H1 (cell line): ENCODE measurements around the gene CCDC136. TPM values are rescaled to one million over a fixed set of nuclear protein-coding genes. Genes with fewer than 3 reads are reported as not detected.

ENCODE experiments used
- CTCF ChIA-PET: fragments of 300-600 bp; sonication (Branson Sonifier 250); formaldehyde crosslinking; loops from one replicate; lab custom pipeline; 2021; ENCODE audit not compliant: partially characterized antibody; lab: Charles Lee
- POLR2A ChIA-PET: fragments of 300-600 bp; sonication (Branson Sonifier 250); formaldehyde crosslinking; loops from one replicate; lab custom pipeline; 2021; ENCODE audit warnings: inconsistent platforms; ENCODE audit not compliant: partially characterized antibody; lab: Charles Lee
- DNase-seq, 2 experiments: peaks; one replicate each; pipeline versions ENCODE4 v3.0.0 to v3.0.0-alpha.2; 2010 to 2022; ENCODE audit warnings: low spot score in 2 of 2, low read depth in 1 of 2, mixed read lengths in 1 of 2
- FAIRE-seq: peaks from 2 replicates; lab custom pipeline; 2011; peaks lifted over from hg19 to GRCh38; lab: Jason Lieb, UNC
- H2AFZ ChIP-seq: 2 replicates; pipeline ENCODE4 v1.8.1; 2012; ENCODE audit warnings: low read length, inconsistent platforms
- H2AK5ac ChIP-seq: 2 replicates; pipeline ENCODE4 v1.6.1; 2013; ENCODE audit warnings: low read depth, low read length
- H2BK120ac ChIP-seq: replicated peaks from 2 replicates; pipeline ENCODE3; 2013; ENCODE audit warnings: low read depth, low read length, inconsistent platforms
- H2BK12ac ChIP-seq: 2 replicates; pipeline ENCODE4 v1.6.1; 2013; ENCODE audit warnings: low read depth, low read length
- H2BK15ac ChIP-seq: 2 replicates; pipeline ENCODE4 v1.6.1; 2013; ENCODE audit warnings: low read length
- H2BK20ac ChIP-seq: 2 replicates; pipeline ENCODE4 v1.6.1; 2013; ENCODE audit warnings: low read length
- H2BK5ac ChIP-seq: 2 replicates; pipeline ENCODE4 v1.6.1; 2013; ENCODE audit warnings: low read depth, low read length
- H3K14ac ChIP-seq: 2 replicates; pipeline ENCODE4 v1.6.1; 2013; ENCODE audit warnings: inconsistent platforms; ENCODE audit not compliant: insufficient read length
- H3K18ac ChIP-seq: 2 replicates; pipeline ENCODE4 v1.6.1; 2013; ENCODE audit warnings: low read length; ENCODE audit errors: extremely low read depth
- H3K23ac ChIP-seq: 2 replicates; pipeline ENCODE4 v1.6.1; 2013; ENCODE audit warnings: inconsistent platforms; ENCODE audit not compliant: insufficient read length
- H3K23me2 ChIP-seq: 2 replicates; pipeline ENCODE4 v1.6.1; 2013; ENCODE audit warnings: low read depth, low read length
- H3K27ac ChIP-seq: 2 replicates; pipeline ENCODE4 v1.6.1; 2011; ENCODE audit warnings: low read depth, low read length, inconsistent platforms
- H3K27me3 ChIP-seq, 4 experiments: replicated peaks in 1 of 4; 1 replicate in 1 of 4; 2 replicates in 3 of 4; pipeline versions ENCODE4 v1.6.1 to v1.8.1; 2011 to 2013; ENCODE audit warnings: low read length in 3 of 4, mild to moderate bottlenecking in 3 of 4, inconsistent platforms in 2 of 4, mixed read lengths in 2 of 4, moderate library complexity in 1 of 4; ENCODE audit not compliant: control insufficient read depth in 3 of 4, insufficient read depth in 3 of 4; ENCODE audit errors: extremely low read depth in 1 of 4
- H3K36me3 ChIP-seq, 4 experiments: 2 replicates each; pipeline versions ENCODE4 v1.6.1 to v1.8.1; 2011 to 2013; ENCODE audit warnings: mild to moderate bottlenecking in 4 of 4, low read length in 3 of 4, moderate library complexity in 2 of 4, control low read depth in 1 of 4, inconsistent platforms in 1 of 4; ENCODE audit not compliant: insufficient read depth in 4 of 4, control insufficient read depth in 2 of 4
- H3K4ac ChIP-seq: replicated peaks from 2 replicates; pipeline ENCODE3; 2013; ENCODE audit warnings: low read length, low read depth, mixed read lengths, inconsistent platforms; ENCODE audit not compliant: insufficient read length
- H3K4me1 ChIP-seq, 4 experiments: replicated peaks in 1 of 4; 1 replicate in 1 of 4; 2 replicates in 3 of 4; pipeline versions ENCODE4 v1.6.1 to v1.8.1; 2011 to 2013; ENCODE audit warnings: low read length in 3 of 4, inconsistent platforms in 2 of 4, mixed read lengths in 1 of 4; ENCODE audit not compliant: insufficient read depth in 4 of 4, control insufficient read depth in 3 of 4
- H3K4me2 ChIP-seq, 2 experiments: 2 replicates each; pipeline versions ENCODE4 v1.6.1 to v1.8.1; 2011 to 2013; ENCODE audit warnings: low read depth in 2 of 2, low read length in 2 of 2, control low read depth in 1 of 2, inconsistent platforms in 1 of 2, mild to moderate bottlenecking in 1 of 2; ENCODE audit not compliant: insufficient read depth in 1 of 2
- H3K4me3 ChIP-seq, 4 experiments: fragments of 200-600, 300-600 bp in 1 of 4; sonication (generic), shearing (Covaris generic), sonication (Bioruptor Twin) in 1 of 4; 2 replicates each; pipeline versions ENCODE4 v1.5.1 to v1.8.1; 2011 to 2016; ENCODE audit warnings: low read length in 4 of 4, low read depth in 3 of 4, control low read depth in 2 of 4, inconsistent platforms in 2 of 4, mild to moderate bottlenecking in 2 of 4, mixed read lengths in 1 of 4, moderate library complexity in 1 of 4; ENCODE audit not compliant: insufficient read depth in 2 of 4; ENCODE audit errors: extremely low read depth in 1 of 4
- H3K56ac ChIP-seq: replicated peaks from 2 replicates; pipeline ENCODE3; 2013; ENCODE audit warnings: low read depth, mild to moderate bottlenecking, mixed read lengths, low read length, inconsistent platforms; ENCODE audit not compliant: insufficient read length
- H3K79me1 ChIP-seq: 2 replicates; pipeline ENCODE4 v1.6.1; 2013; ENCODE audit warnings: low read depth, low read length, control low read depth
- H3K79me2 ChIP-seq, 2 experiments: 2 replicates each; pipeline versions ENCODE4 v1.6.1 to v1.8.1; 2012 to 2013; ENCODE audit warnings: low read length in 2 of 2, mild to moderate bottlenecking in 2 of 2, inconsistent platforms in 1 of 2; ENCODE audit not compliant: insufficient read depth in 2 of 2, control insufficient read depth in 1 of 2
- H3K9ac ChIP-seq, 4 experiments: replicated peaks in 1 of 4; 1 replicate in 1 of 4; 2 replicates in 3 of 4; pipeline versions ENCODE4 v1.6.1 to v1.8.1; 2011 to 2013; ENCODE audit warnings: low read depth in 3 of 4, low read length in 3 of 4, control low read depth in 2 of 4, mild to moderate bottlenecking in 2 of 4, moderate library complexity in 2 of 4, inconsistent platforms in 1 of 4; ENCODE audit errors: extremely low read depth in 1 of 4
- H3K9me3 ChIP-seq, 2 experiments: 2 replicates each; pipeline versions ENCODE4 v1.6.1 to v1.8.1; 2012 to 2013; ENCODE audit warnings: mild to moderate bottlenecking in 2 of 2, moderate library complexity in 2 of 2, control low read depth in 1 of 2, inconsistent platforms in 1 of 2, low read depth in 1 of 2, low read length in 1 of 2, mixed read lengths in 1 of 2; ENCODE audit not compliant: insufficient read depth in 2 of 2
- H4K20me1 ChIP-seq, 2 experiments: replicated peaks in 1 of 2; 2 replicates each; pipeline versions ENCODE3 to v1.8.1; 2011 to 2013; ENCODE audit warnings: inconsistent platforms in 2 of 2, low read length in 2 of 2, mild to moderate bottlenecking in 1 of 2; ENCODE audit not compliant: insufficient read depth in 2 of 2, control insufficient read depth in 1 of 2
- H4K5ac ChIP-seq: 2 replicates; pipeline ENCODE4 v1.6.1; 2013; ENCODE audit warnings: low read length, low read depth, mixed read lengths, inconsistent platforms; ENCODE audit not compliant: insufficient read length
- H4K8ac ChIP-seq: 2 replicates; pipeline ENCODE4 v1.8.0; 2013; ENCODE audit warnings: mild to moderate bottlenecking, moderate library complexity, low read length, inconsistent platforms; ENCODE audit not compliant: insufficient read depth; ENCODE audit errors: extremely low read depth
- H4K91ac ChIP-seq: replicated peaks from 2 replicates; pipeline ENCODE3; 2013; ENCODE audit warnings: low read length, mixed read lengths, inconsistent platforms; ENCODE audit not compliant: insufficient read length
- CBX5 ChIP-seq: fragments of 300-800, 300-1000 bp; sonication (generic); IDR thresholded peaks from 2 replicates; pipeline ENCODE4 v1.7.1; 2016; ENCODE audit warnings: antibody characterized with exemption, low read length, low read depth
- EGR1 ChIP-seq: IDR thresholded peaks from 2 replicates; pipeline ENCODE4 v1.6.1; 2011; ENCODE audit warnings: low read depth, low read length, borderline replicate concordance
- HDAC2 ChIP-seq, 2 experiments: fragments of 300-600 bp in 1 of 2; sonication (generic) in 1 of 2; IDR thresholded peaks; 2 replicates each; pipeline ENCODE4 v1.6.1; 2011 to 2012; ENCODE audit warnings: low read depth in 2 of 2, low read length in 2 of 2, mild to moderate bottlenecking in 2 of 2, moderate library complexity in 2 of 2, borderline replicate concordance in 1 of 2, inconsistent platforms in 1 of 2
- JUND ChIP-seq: IDR thresholded peaks from 2 replicates; pipeline ENCODE4 v1.6.1; 2011; ENCODE audit warnings: mild to moderate bottlenecking, improper control_type of control experiment, low read length
- KDM4A ChIP-seq: IDR thresholded peaks from one replicate; pipeline ENCODE4 v1.7.1; 2012; ENCODE audit warnings: low read depth, mild to moderate bottlenecking, moderate library complexity, low read length, inconsistent platforms; ENCODE audit not compliant: severe bottlenecking
- NRF1 ChIP-seq: IDR thresholded peaks from 2 replicates; pipeline ENCODE4 v1.6.1; 2011; ENCODE audit warnings: mild to moderate bottlenecking, low read depth, low read length, improper control_type of control experiment
- POLR2AphosphoS5 ChIP-seq: IDR thresholded peaks from 2 replicates; pipeline ENCODE4 v1.6.1; 2011; ENCODE audit warnings: low read depth, low read length
- RXRA ChIP-seq: IDR thresholded peaks from 2 replicates; pipeline ENCODE4 v1.6.1; 2011; ENCODE audit warnings: low read depth, mild to moderate bottlenecking, low read length, moderate library complexity; ENCODE audit not compliant: insufficient read depth
- SAP30 ChIP-seq: fragments of 300-600 bp; sonication (generic); IDR thresholded peaks from 2 replicates; pipeline ENCODE4 v1.7.1; 2012; ENCODE audit warnings: low read length, moderate library complexity, mild to moderate bottlenecking, inconsistent platforms; ENCODE audit not compliant: insufficient read depth, insufficient replicate concordance
- TAF1 ChIP-seq: IDR thresholded peaks from 2 replicates; pipeline ENCODE4 v1.6.1; 2011; ENCODE audit warnings: mild to moderate bottlenecking, low read depth, low read length
- YY1 ChIP-seq: IDR thresholded peaks from 2 replicates; pipeline ENCODE4 v1.6.1; 2011; ENCODE audit warnings: low read depth, mild to moderate bottlenecking, low read length
- WGBS, 2 experiments: shearing (Covaris generic) in 1 of 2; methylation state at CpG; one replicate each; pipeline versions ENCODE4 v1.1.6 to v1.1.7; 2013 to 2015; ENCODE audit warnings: low lambda C conversion rate in 2 of 2, mixed read lengths in 2 of 2, inconsistent platforms in 1 of 2, low coverage in 1 of 2, missing lambda C conversion rate in 1 of 2; ENCODE audit not compliant: insufficient replicate concordance in 2 of 2, insufficient coverage in 1 of 2, insufficient read length in 1 of 2; ENCODE audit errors: extremely low coverage in 1 of 2, missing lambda C conversion rate in 1 of 2; 5-methylcytosine and 5-hydroxymethylcytosine counted together
- polyA plus RNA-seq, 7 experiments: library from polyadenylated mRNA; depleted of rRNA in 3 of 7; stranded (reverse) in 5 of 7; unstranded in 2 of 7; fragments of >200 nt in 5 of 7; fragments of 200-250 nt in 2 of 7; gene quantifications; 1 replicate in 5 of 7; 2 replicates in 1 of 7; 4 replicates in 1 of 7; pipeline versions ENCODE4 v1.2.1 to v1.2.3, GENCODE V29; 2011 to 2013; ENCODE audit warnings: missing spikeins in 2 of 7, mixed read lengths in 2 of 7
- total RNA-seq: library from RNA; stranded (reverse); fragmentation: NEBNext Ultra II Directional; extraction: Animal tissue kit (Norgen Biotek cat#: 25700); gene quantifications from 2 replicates; pipeline ENCODE4 v1.2.1, GENCODE V29; 2021

CCDC136 gene
- total and polyA plus RNA-seq, 2 of the 8 experiments (the other 6 are each of a cell fraction or from before 2014, with no cell fraction given), result 35.6 to 47.7 TPM

- CTCF ChIA-PET, result interaction anchor here (0.6 to 8.2 kb wide), 10 partner anchors 8 to 408 kb away, joined by 3 to 81 read pairs (median 4); no protein-coding TSS in a partner anchor
- no peak for TF ChIP-seq NRF1
- no peak for TF ChIP-seq POLR2AphosphoS5
- TF ChIP-seq YY1, result no peak
- no peak for TF ChIP-seq SAP30
- no peak for TF ChIP-seq CBX5
- no peak for TF ChIP-seq JUND
- TF ChIP-seq RXRA, result no peak
- TF ChIP-seq KDM4A, result peak; percentile 90
- TF ChIP-seq TAF1, result no peak
- TF ChIP-seq HDAC2 (IDR thresholded peaks at IDR 0.05; ENCODE audit: borderline replicate concordance in 1 of 2, low read depth in 2 of 2, low read length in 2 of 2), result 0 out of 4 replicates have a peak, but pooled peaks of 1 of the 2 experiments have one; percentile 51
- no peak for TF ChIP-seq EGR1
Measured at GRCh38 chr7:128869138-128869943, 77.6 kb downstream of the CCDC136 start.

More at GRCh38 chr7:128869138-128869943, 77.6 kb downstream of the CCDC136 start:
- Histone ChIP-seq H2AFZ (no peak overlapping the region), H4K5ac (no peak overlapping the region), H3K4me1 (peaks cover 0 to 18% (median 12%) of the 10 kb centered on the region in 4 experiments; a peak in 6 of 7 replicates), H2BK5ac (no peak overlapping the region), H3K4me2 (peak overlapping the region; percentile 82 to 87), H3K18ac (peak overlapping the region; percentile 78), H3K36me3 (no peaks in the 10 kb centered on the region), H4K8ac (peak overlapping the region; percentile 73), H3K14ac (no peak overlapping the region), H2BK15ac (peak overlapping the region; percentile 61; the same call in 1 of the 2 replicates), H3K9me3 (no peaks in the 10 kb centered on the region), H2BK20ac (no peak overlapping the region), H2BK120ac (no peak overlapping the region), H3K9ac (peak overlapping the region in 2 of 4 experiments; percentile 13 to 25; a peak in 1 of 7 replicates), H2BK12ac (no peak overlapping the region), H3K27me3 (peaks cover 5 to 42% (median 36%) of the 10 kb centered on the region in 4 experiments), H3K4ac (no peak overlapping the region), H3K23me2 (peaks cover 10% of the 10 kb centered on the region), H3K4me3 (peak overlapping the region; percentile 49 to 73 (median 57)), H3K56ac (no peak overlapping the region), H3K79me1 (no peaks in the 10 kb centered on the region; the same call in 1 of the 2 replicates), H3K27ac (no peak overlapping the region), H2AK5ac (no peak overlapping the region), H4K91ac (no peak overlapping the region), H4K20me1 (peaks cover 3 to 18% of the 10 kb centered on the region in 2 experiments), H3K23ac (no peak overlapping the region), H3K79me2 (no peaks in the 10 kb centered on the region)
- FAIRE-seq (no peak), DNase-seq (peak in 1 of 2 experiments; percentile 81)
- 3% methylated on average over 65 of the region's 86 CpGs; no CpG with 5 or more reads in 1 of the 2 experiments for WGBS, 2 experiments
- POLR2A ChIA-PET, result interaction anchor here (0.8 to 4.5 kb wide), 11 partner anchors 9 to 42 kb away, joined by 3 to 27 read pairs (median 4); partner anchors contain the start of gene KCP
